D341Med (cell line): ENCODE results near the gene HNRNPA0.

Experiments used
- DNase-seq: peaks from one replicate; pipeline ENCODE4 v3.0.0; 2012; ENCODE audit warnings: low spot score

The HNRNPA0 gene

DNA sequence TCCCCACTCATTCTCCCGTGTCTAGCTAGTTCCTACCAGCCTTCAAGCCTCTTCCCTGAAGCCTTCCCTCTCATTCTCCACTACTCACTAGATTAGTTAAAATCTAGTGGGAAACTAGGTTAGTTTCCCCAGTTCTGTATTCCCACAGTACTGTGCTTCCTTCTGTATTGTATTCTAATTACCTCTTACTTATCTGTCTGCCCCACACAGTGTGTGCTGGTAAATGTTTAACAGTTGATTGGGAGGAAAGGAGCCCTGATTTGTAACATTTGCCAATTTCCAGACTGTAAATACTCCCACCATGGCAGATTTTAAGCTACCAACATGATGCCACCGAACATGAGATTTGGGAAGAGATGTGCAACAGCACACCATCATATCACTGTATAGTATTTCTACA lies 26.5 kb downstream of the HNRNPA0 start:
- DNase-seq = no peak

DNA sequence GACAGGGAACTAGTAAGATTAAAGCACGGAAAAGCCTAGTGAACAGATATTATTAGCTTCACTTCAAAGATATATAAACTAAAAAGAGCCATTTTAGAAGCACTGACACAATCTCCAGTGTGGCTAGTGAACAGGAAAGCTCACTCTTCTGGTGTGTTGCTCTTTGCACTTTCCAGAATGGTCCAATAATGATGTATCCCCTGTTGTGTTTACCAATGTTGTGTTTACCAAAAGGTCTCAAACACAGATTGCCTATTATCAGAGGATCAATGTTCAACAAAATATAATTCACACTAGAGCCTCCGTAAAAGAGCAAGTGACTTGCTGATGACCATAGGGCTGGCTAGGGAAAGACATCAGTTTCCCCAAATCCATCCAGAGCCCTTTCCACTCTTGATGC lies 29.9 kb downstream of the HNRNPA0 start:
- DNase-seq = no peak

DNA sequence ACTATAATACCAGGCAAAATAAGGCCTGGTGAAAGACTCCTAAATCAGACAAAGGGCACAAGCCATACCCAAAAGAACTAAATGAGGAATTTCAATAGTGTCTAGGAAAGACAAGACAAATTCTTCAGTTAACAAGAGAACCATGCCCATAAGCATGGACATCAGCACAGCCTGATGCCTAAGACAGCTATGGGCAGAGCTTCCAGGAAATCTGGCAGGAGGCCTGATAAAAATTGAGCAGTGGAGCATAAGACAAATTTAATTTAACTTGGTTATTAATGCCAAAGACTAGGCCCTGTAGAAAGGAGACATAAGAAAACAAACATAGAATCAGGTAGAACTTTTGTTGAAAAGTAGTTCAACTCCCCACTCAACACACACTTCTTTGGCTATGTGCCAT lies 35.6 kb downstream of the HNRNPA0 start:
- no peak for DNase-seq

DNA sequence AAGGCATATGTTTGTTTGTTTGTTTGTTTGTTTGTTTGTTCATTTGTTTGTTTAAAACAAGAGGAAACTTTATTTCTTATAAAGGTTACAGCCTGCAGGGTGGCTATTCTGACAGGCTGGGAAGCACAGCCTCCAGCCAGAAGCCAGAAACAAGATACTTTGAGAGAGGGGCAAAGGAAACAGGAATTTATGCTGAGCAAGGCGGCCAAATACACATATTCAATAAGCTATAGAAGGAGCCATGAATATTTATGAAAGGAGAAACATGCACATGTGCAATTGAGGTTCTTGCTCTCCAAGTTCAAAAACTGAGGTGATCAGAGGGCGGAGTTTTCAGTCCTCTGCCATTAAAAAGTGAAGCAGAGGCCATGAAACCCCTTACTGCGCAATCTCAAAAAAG lies 37.8 kb downstream of the HNRNPA0 start:
- no peak for DNase-seq

DNA sequence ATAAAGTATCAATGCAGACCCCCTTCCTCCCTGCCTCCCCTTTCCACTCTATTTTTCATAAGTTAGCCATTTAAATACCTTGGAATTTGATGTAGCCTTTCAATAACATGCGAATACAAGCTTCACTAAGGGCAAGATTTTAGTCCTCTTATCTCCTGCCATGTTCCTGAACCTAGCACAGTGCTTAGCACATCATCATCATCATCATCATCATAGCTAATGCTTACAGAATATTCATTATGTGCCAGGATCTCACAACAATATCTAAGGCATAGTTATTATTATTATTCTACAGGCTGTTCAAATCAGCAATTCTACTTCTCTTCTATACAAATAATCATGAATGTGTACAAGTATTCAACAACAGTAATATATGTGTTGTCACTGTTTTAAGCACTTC lies 38.7 kb downstream of the HNRNPA0 start:
- no peak for DNase-seq

DNA sequence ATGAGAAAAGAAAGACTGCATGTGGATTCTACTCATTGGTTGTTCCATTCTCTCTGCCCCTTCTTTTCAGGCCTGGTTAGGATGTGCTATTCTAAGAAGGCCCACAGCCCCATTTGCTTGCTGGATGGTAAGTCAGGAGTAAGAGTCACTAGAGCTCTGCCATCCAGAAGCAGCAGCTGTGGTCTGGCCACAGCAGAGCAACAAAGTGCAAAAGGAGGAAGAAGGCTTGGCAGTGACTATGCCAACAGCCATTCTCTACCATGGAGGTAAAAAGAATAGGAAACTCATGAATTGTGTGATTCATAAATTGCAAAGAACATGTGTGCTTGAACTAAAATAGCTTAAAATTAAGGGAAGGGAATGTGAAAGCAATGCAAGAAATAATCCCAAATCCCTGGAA lies 39.2 kb downstream of the HNRNPA0 start:
- DNase-seq = no peak

DNA sequence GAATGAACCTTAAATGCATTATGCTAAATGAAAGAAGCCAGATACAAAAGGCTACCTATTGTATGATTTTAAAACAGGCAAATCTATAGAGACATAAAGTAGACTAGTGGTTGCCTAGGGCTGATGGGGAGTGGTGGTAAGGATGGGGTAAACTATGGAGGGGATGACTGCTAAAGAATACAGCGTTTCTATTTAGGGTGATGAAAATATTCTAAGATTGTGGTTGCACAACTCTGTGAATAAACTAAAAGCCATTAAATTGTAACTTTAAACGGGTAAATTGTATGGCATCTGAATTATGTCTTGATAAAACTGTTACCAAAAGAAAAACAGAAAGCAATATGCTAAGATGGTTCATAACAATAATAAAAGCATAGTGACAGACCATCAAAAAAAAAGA lies 39.7 kb downstream of the HNRNPA0 start:
- no peak for DNase-seq

DNA sequence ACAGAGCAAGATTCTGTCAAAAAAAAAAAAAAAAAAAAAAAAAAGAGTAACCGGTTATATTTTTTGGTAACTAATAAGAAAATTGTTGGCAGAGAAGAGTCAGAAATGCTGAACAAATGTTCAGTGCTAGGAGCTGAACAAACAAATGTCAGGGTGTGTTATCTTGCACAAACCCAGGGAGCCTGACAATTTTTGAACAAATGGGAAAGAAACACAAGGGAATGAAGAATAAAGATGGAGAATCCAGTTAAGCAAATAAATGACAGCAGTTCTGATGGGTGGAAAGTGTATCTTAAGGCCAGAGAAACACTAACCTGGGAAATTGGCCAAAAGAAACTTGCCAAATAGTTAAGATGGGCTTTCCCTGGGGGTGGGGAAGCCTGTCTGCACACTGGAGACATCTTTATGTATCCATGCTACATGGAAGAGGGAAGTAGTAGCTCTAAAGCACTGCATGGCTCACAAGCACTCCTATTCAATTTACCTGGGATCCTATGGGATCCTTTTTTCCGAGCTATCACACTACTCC lies 42.0 kb downstream of the HNRNPA0 start:
- no peak for DNase-seq

DNA sequence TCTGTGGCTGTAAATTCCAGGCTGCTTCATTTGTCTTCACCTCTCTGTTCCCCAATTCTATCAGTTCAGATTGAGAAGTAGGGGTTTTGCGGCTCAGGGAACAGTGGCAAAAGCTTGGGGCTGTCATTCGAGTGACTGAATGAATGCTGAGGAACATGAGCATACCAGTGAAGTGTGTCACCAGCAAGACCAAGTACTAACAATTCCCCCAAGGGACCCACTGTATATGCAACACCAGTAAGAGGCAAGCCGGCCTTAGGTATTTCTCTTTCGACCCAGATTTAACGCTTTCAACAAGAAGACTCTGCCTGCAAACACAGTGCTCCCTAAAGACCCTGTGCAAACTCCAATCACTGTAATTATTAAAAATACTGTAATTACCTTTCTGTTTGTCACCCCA lies 44.1 kb downstream of the HNRNPA0 start:
- DNase-seq = no peak

DNA sequence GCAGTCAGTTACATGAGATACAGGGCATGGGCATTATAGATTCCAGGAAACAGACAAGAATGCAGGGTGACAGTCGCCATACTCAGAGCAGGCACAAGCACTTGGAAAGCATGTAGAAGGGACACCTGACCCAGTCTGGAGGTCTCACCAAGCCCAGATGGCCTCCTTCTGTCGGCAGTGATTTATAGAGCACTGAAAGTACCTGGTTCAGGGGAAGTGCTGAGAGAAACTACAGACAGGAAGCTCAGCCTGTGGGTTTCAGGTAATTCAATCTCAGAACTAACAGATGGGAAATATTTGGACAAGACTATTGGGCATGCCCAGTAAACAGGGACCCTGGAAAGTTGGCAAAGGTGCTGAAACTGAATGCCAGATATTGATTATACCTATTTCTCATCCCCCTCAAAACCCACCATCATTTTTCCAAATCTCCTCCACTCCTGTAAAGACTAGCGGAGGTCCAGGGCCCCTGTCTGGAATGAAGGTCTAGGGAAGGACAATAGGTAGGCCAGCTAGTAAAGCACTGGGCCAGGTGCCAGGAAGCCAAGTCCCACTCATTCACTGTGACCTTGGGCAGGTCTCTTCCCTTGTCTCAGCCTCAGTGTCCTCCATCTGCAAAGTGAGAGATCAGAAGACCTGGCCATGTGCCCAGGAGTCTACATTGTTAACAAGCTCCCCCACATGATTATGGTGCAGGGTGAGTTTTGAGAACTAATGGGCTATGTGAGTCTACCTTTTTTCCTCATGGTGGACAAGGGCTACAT lies 45.2 kb downstream of the HNRNPA0 start:
- DNase-seq = no peak

DNA sequence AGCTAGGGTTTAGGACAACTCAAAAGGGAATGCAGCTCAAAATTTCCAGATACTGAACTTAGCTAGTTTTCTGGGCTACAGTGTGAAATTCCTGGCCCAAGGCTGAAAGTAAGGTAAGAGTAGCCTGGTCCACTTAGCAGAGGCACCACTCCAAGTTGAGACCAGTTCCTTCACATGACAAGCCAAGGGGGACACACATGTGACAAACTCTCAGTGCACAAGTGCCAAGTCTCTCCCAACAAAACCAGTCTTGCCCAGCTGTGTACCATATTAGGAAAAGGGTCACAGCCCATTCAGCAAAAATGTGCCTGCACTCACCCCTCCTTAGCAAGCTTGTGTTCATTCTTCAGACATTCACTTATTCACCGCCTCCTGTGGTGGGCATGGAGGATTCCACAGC lies 46.1 kb downstream of the HNRNPA0 start:
- no peak for DNase-seq

DNA sequence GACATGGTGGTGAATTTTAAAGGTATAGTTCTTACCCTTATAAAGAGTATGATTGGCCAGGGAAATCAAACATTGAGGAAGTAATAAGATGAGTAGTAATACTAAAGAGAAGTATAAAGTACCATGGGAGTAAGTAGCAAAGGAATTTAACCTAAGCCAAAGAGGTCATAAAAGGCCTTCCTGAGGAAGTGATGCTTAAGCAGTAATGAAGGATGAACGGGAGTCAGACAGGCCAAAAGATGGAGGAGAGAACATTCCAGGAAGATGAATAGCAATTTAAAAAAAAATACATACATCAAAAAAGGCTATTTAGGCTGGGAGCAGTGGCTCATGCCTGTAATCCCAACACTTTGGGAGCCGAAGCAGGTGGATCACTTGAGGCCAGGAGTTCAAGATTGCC lies 47.3 kb downstream of the HNRNPA0 start:
- no peak for DNase-seq

DNA sequence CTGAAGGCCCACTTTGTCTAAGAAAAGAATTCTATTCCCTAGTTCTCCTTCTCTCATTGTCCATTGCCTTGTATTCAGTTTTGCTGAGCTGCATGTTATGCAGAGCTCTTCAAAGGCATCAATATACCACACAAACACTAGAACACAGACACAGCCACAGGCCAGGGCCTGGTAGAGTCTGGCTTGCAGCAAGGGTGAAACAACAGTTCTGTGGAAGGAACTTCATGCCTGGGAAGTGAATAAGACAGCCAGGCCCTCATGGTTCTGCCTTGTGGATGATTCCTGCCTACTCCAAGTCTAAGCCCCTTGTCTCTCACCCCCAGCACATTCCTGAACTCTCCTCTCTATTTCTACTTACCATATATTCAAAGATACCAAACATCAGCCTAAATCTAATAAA lies 49.1 kb downstream of the HNRNPA0 start:
- DNase-seq = no peak

DNA sequence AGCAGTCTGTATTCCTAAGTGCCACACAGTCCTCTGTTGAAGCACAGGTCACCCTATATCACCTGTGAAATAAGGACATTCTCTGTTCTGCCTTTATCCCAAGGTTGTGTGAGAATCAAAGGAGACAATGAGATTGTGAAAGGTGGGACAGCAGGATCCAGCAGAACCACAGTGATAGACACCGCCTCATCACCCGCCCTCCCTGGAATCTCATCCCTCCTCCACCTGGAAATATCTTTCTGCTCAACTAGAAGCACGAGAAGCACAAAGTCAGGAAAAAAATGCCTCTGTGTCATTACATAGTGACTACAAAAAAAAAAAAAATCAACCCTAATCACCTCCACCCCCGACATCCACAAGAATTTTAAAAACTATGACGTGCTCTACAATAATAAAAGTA lies 50.6 kb downstream of the HNRNPA0 start:
- no peak for DNase-seq

DNA sequence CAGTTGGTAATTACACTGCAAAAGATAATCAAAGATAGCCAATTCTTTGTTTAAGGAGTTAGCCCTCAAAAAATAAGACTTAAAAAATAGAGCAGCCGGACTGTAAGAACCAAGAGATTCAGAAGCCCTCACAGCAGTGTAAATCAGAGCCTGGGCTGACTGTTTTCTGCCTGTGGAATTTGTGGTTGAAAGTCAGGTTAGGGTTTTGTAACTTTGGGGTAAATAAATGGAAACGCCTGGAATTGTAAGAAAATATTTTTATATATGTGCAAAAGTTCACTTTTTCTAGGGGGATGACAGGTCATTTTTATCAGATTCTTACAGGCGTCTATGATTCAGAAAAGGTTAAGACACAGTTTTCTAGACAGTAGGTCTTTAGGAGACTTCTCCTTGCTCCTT lies 53.9 kb downstream of the HNRNPA0 start:
- DNase-seq = no peak

DNA sequence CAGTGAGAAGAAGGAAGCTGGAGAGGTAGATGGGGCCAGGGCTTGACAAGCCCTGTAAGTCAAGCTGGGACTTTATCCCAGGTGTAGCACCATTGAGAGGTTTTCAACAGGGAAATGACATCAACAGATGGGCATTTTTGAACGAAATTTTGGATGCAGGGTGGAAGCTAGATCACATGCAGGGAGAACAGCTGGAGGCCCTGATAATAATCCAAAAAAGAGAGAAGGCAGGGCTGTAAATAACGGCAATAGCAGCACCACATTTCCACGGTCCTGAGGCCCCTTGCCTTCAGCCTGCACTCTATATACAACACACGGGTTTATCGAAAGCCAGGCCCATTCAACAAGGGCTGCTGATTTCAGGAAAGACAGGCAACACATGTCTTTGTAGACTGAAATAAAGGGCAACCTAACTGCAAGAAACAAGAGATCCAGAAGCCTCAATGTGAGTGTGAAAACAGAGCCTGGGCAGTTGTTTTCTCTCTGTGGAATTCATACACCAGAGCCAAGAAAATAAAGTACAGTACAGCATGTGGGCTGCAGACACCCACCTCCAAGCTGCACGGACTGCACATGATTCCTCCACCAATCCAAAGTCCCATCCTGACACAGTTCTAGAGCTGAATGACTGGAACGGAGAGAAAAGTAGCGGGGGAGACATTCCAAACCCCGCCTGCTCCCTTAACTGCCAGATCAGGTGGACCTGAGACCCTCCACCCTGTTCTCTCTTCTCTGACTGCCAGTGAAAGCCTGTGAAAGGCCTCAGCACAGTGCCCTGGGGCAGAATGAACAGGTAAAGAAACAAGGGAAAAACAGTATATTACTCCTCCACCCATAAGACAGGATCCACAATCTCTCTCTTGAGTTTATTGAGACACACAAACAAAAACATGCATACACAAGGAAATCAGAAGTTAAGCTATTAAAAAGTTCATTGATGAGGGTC lies 54.6 kb downstream of the HNRNPA0 start:
- no peak for DNase-seq

DNA sequence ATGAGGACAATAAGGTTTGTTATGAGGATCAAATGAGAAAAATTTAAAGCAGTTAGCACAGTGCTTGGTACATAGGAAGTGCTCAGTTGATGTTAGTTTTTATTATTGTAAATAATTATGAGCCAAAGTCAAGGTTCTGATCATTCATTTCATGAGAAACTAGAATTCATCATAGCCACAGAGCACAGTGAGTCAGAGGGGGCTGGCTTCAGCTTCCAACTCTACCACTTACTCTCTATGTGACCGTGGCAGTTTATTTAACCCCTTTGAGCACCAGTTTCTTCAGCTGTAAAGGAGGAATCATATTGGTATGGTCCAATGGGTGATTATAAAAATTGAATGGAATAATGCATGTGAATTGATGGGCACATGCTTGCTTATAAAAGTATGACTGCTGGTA lies 57.7 kb downstream of the HNRNPA0 start:
- no peak for DNase-seq

DNA sequence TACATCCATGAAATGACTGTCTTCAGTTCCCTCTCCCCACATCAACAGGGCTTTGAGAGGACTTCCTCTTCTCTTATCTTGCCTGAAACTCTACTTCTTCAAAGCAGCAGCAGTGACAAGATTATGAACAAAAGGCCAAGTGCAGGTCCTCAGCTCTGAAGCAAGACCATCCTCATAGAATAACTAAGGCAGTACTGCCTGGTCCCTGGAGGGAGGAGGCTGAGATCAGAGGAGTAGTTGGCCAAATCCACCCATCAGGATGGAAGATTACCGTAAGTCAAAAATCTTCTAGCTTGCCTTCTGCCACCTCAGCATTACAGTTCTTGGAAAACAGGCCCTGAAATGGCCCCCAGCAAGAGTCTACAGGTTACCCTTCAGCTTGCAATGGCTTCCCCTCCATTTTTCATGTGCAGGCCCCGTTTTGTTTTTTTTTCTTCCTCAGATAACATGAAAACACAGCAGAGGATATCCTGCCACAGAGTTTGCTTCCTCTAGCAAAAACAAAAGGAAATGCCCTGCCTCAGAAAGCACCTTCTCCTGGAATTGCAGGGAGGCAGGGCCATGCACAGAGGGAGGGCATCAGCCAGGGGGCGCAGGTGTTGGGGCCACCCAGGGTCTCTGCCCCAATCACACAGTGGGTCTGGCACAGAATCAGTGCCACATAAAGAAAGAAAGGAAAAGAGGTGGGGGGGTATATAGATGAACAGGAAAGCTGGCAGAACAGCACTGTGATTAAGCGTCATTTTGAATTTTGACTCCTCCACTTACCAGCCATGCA lies 58.3 kb downstream of the HNRNPA0 start:
- no peak for DNase-seq
